ENCODE results near the gene LDB3. TPM values are rescaled to one million over a fixed set of nuclear protein-coding genes. Genes with fewer than 3 reads are reported as not detected.

Gene LDB3
- total and polyA plus RNA-seq, 2 experiments from 2014 or later, result 0.05 to 0.11 TPM

DNA sequence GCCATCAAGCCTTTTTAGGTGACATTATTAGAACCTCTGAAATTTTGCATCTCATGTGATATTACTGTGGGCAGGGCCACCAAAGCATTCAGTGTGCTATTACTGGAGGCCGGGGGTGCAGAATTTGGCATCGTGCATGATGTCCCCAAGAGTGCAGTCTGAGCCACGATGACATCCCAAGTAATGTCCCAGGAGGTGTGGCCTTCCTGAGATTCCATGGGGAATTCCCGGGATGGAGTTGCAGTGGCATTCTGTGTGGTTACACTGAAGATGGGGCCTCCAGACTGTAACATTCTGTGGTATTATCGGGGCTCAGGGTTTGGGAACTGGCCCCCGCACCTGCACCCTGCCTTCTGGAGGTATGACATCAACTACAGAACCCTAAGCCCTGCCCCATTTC lies 9.1 kb downstream of the LDB3 start:
- Histone ChIP-seq H3K9me2 (ENCODE audit: insufficient read depth) (no peaks in the 10 kb centered on the region), H3K36me3 (ENCODE audit: low read depth) (no peaks in the 10 kb centered on the region), H3K4me1 (ENCODE audit: insufficient read depth) (no peaks in the 10 kb centered on the region), H3K4me3 (no peak overlapping the region), H3K4me2 (ENCODE audit: unreplicated experiment) (no peak overlapping the region), H3F3A (ENCODE audit: insufficient read depth) (no peaks in the 10 kb centered on the region), H2AFZ (no peak overlapping the region), H3K79me2 (ENCODE audit: insufficient read depth) (no peaks in the 10 kb centered on the region), H3K9me3 (ENCODE audit: low read depth) (no peaks in the 10 kb centered on the region), H4K20me1 (ENCODE audit: insufficient read depth) (no peaks in the 10 kb centered on the region), H3K9ac (no peak overlapping the region), H3K27ac (no peak overlapping the region), H3K27me3 (replicated peaks; ENCODE audit: insufficient read depth) (no peaks in the 10 kb centered on the region)
- in situ Hi-C loops (cut with MboI), result no loop called here
- WGBS, 2 experiments (ENCODE audit: low coverage in 1 of 2, low lambda C conversion rate in 2 of 2, missing lambda C conversion rate in 2 of 2), result 53 to 55% methylated on average over 6 of the region's 6 CpGs
- TF ChIP-seq EZH2 (IDR thresholded peaks at IDR 0.05; ENCODE audit: insufficient read depth, poor library complexity, severe bottlenecking), result no peak
- TF ChIP-seq EZH2phosphoT487 (IDR thresholded peaks at IDR 0.05; ENCODE audit: insufficient read depth, low read depth), result no peak
- no peak for DNase-seq

DNA sequence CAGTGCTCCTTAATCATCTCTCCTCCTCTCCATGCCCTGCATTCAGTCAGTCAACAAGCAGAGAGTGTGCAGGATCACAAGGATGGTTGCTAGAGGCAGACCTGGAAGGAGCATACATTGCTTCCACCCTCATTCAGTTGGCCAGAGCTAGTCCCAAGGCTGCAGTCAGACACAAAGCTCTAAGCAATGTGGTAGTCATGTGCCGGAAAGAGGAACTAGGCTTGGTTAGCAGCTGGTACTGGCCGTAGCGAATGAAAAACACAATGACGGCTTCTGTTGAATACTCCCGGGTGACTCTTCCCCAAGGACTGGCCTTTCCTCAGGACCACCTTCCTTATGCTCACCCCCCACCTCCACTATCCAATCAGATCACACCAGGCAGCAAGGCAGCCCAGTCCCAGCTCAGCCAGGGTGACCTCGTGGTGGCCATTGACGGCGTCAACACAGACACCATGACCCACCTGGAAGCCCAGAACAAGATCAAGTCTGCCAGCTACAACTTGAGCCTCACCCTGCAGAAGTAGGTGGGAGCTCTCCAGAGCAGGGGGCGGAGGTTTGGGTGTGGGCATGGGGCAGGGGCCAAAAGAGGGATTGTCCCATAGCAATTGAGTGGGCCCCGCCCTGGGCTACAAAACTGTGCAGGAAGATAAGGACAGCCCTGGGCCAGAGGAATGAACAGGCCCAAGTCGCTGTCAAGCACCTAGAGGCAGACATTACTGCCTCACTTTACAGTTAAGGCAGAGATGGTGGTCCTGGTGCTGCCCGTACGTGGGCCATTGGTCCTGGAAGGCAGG lies 10.9 kb downstream of the LDB3 start:
- Histone ChIP-seq H3K4me1 (ENCODE audit: insufficient read depth) (no peaks in the 10 kb centered on the region), H2AFZ (no peak overlapping the region), H3F3A (ENCODE audit: insufficient read depth) (no peaks in the 10 kb centered on the region), H3K9me2 (ENCODE audit: insufficient read depth) (no peaks in the 10 kb centered on the region), H3K4me3 (no peak overlapping the region), H3K27ac (no peak overlapping the region), H3K79me2 (ENCODE audit: insufficient read depth) (no peaks in the 10 kb centered on the region), H3K9me3 (ENCODE audit: low read depth) (no peaks in the 10 kb centered on the region), H4K20me1 (ENCODE audit: insufficient read depth) (no peaks in the 10 kb centered on the region), H3K36me3 (ENCODE audit: low read depth) (no peaks in the 10 kb centered on the region), H3K9ac (no peak overlapping the region), H3K4me2 (ENCODE audit: unreplicated experiment) (no peak overlapping the region), H3K27me3 (replicated peaks; ENCODE audit: insufficient read depth) (no peaks in the 10 kb centered on the region)
- in situ Hi-C loops (cut with MboI), result no loop called here
- no peak for DNase-seq
- WGBS, 2 experiments (ENCODE audit: low coverage in 1 of 2, low lambda C conversion rate in 2 of 2, missing lambda C conversion rate in 2 of 2), result 76 to 85% methylated on average over 13 of the region's 13 CpGs
- TF ChIP-seq EZH2phosphoT487 (IDR thresholded peaks at IDR 0.05; ENCODE audit: insufficient read depth, low read depth) (no peak), EZH2 (IDR thresholded peaks at IDR 0.05; ENCODE audit: insufficient read depth, poor library complexity, severe bottlenecking) (no peak)

DNA sequence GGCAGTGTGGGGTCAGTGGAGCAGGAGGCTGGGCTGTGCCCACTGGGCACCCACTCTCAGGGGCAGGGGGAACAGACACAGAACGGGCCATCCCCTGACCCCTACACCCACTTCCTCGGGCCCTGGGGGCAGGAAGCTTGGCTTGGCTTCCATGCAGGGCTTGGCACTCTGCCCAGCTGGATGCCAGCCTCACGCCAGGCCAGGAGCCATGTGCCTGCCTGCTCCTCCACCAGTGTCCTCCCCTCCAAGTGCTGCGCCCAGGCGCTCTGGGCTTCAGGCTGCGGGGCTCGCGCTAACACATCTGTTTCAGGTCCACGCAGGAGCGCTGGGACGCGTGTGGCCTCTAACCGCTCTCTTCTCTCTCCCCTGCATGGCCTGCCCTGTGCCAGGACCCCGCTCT lies 12.7 kb downstream of the LDB3 start:
- Histone ChIP-seq H3K4me3 (no peak overlapping the region), H3K27ac (no peak overlapping the region), H3K4me2 (ENCODE audit: unreplicated experiment) (no peak overlapping the region), H2AFZ (no peak overlapping the region), H4K20me1 (ENCODE audit: insufficient read depth) (no peaks in the 10 kb centered on the region), H3K36me3 (ENCODE audit: low read depth) (no peaks in the 10 kb centered on the region), H3K9me3 (ENCODE audit: low read depth) (no peaks in the 10 kb centered on the region), H3K9me2 (ENCODE audit: insufficient read depth) (no peaks in the 10 kb centered on the region), H3K9ac (no peak overlapping the region), H3K79me2 (ENCODE audit: insufficient read depth) (no peaks in the 10 kb centered on the region), H3K27me3 (replicated peaks; ENCODE audit: insufficient read depth) (no peaks in the 10 kb centered on the region), H3F3A (ENCODE audit: insufficient read depth) (no peaks in the 10 kb centered on the region), H3K4me1 (ENCODE audit: insufficient read depth) (no peaks in the 10 kb centered on the region)
- in situ Hi-C loops (cut with MboI), result no loop called here
- no peak for DNase-seq
- 88 to 92% methylated on average over 13 to 14 of the region's 14 CpGs for WGBS, 2 experiments (ENCODE audit: low coverage in 1 of 2, low lambda C conversion rate in 2 of 2, missing lambda C conversion rate in 2 of 2)
- TF ChIP-seq EZH2phosphoT487 (IDR thresholded peaks at IDR 0.05; ENCODE audit: insufficient read depth, low read depth) (no peak), EZH2 (IDR thresholded peaks at IDR 0.05; ENCODE audit: insufficient read depth, poor library complexity, severe bottlenecking) (no peak)

DNA sequence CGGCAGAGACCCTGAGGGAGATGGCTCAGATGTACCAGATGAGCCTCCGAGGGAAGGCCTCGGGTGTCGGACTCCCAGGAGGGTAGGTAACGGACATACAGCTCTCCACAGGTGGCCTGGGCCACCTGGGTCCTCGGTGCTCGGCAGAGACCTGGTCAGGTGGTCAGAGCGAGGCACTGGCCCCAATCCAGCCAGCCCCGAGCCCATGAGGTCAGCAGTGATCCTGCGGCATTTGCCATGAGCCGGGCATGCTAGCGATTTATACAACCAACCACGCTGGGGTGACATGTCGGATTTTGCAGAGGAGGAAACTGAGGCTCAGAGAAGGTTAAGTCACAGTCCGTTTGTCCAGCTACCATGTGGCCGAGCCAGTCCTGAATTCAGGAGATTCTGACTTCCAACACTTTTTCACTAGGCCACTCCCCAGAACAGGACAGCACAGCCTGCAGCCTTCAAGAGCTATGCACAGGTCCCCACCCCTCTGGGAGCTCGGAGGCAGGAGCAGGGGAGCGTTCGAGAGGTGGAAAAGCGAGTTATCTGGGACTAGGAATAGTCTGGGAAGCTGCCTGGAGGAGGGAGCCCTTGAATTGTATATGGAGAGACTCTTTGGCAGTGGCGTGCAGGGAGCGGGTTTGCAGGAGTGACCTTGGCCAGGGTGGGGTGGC lies 13.5 kb downstream of the LDB3 start:
- Histone ChIP-seq H3K27me3 (replicated peaks; ENCODE audit: insufficient read depth) (no peaks in the 10 kb centered on the region), H3K79me2 (ENCODE audit: insufficient read depth) (no peaks in the 10 kb centered on the region), H3K4me2 (ENCODE audit: unreplicated experiment) (no peak overlapping the region), H3K9ac (no peak overlapping the region), H3K4me3 (no peak overlapping the region), H3K4me1 (ENCODE audit: insufficient read depth) (no peaks in the 10 kb centered on the region), H3F3A (ENCODE audit: insufficient read depth) (no peaks in the 10 kb centered on the region), H3K9me3 (ENCODE audit: low read depth) (no peaks in the 10 kb centered on the region), H3K27ac (no peak overlapping the region), H3K9me2 (ENCODE audit: insufficient read depth) (no peaks in the 10 kb centered on the region), H4K20me1 (ENCODE audit: insufficient read depth) (no peaks in the 10 kb centered on the region), H2AFZ (no peak overlapping the region), H3K36me3 (ENCODE audit: low read depth) (no peaks in the 10 kb centered on the region)
- TF ChIP-seq EZH2 (IDR thresholded peaks at IDR 0.05; ENCODE audit: insufficient read depth, poor library complexity, severe bottlenecking) (no peak), EZH2phosphoT487 (IDR thresholded peaks at IDR 0.05; ENCODE audit: insufficient read depth, low read depth) (no peak)
- no peak for DNase-seq
- 78 to 84% methylated on average over 22 of the region's 22 CpGs for WGBS, 2 experiments (ENCODE audit: low coverage in 1 of 2, low lambda C conversion rate in 2 of 2, missing lambda C conversion rate in 2 of 2)
- in situ Hi-C loops (cut with MboI), result no loop called here
